HepG2 (cell line): ENCODE results near the gene DLG1.

Source experiments
- CBFB ChIP-seq: sonication (generic); formaldehyde crosslinking; IDR thresholded peaks from 2 replicates; pipeline ENCODE4 v1.4.0; 2020; ENCODE audit warnings: missing genetic modification reagents
- CCDC6 ChIP-seq: sonication (generic); formaldehyde crosslinking; IDR thresholded peaks from 2 replicates; pipeline ENCODE4 v1.8.1; 2022; ENCODE audit warnings: mild to moderate bottlenecking, missing genetic modification reagents, moderate library complexity
- CTCF ChIP-seq: sonication (generic); formaldehyde crosslinking; IDR thresholded peaks from 2 replicates; pipeline ENCODE4 v1.5.0; 2020; ENCODE audit warnings: mild to moderate bottlenecking, missing genetic modification reagents, moderate library complexity
- EZH2 ChIP-seq: conservative IDR thresholded peaks from 2 replicates; pipeline ENCODE4 v1.6.1; 2012; ENCODE audit warnings: mild to moderate bottlenecking, low read depth, low read length, moderate library complexity
- GABPA ChIP-seq, 2 experiments: IDR thresholded peaks; 2 replicates each; pipeline ENCODE4 v1.6.1; 2011 to 2016; ENCODE audit warnings: low read depth in 2 of 2, low read length in 1 of 2, missing biosample characterization in 1 of 2, missing genetic modification characterization in 1 of 2
- GTF2F1 ChIP-seq: fragments of 150-350 bp; IDR thresholded peaks from 2 replicates; pipeline ENCODE4 v1.6.1; 2014; ENCODE audit warnings: low read length
- KLF16 ChIP-seq, 2 experiments: sonication (generic) in 1 of 2; formaldehyde crosslinking in 1 of 2; IDR thresholded peaks; 2 replicates each; pipeline versions ENCODE4 v1.6.1 to v1.8.0; 2016 to 2023; ENCODE audit warnings: missing genetic modification reagents in 2 of 2, missing compliant biosample characterization in 1 of 2
- POLR2AphosphoS2 ChIP-seq: IDR thresholded peaks from 2 replicates; pipeline ENCODE4 v1.6.1; 2011; ENCODE audit warnings: low read depth, low read length, improper control_type of control experiment
- RFX1 ChIP-seq: fragments of 450-650 bp; IDR thresholded peaks from 2 replicates; pipeline ENCODE4 v1.6.1; 2017
- ZFP1 ChIP-seq: IDR thresholded peaks from 2 replicates; pipeline ENCODE4 v1.6.1; 2016
- ZNF572 ChIP-seq: sonication (generic); formaldehyde crosslinking; IDR thresholded peaks from 2 replicates; pipeline ENCODE4 v1.5.1; 2020; ENCODE audit warnings: mild to moderate bottlenecking, missing genetic modification reagents
- ZNF784 ChIP-seq: sonication (generic); formaldehyde crosslinking; IDR thresholded peaks from 2 replicates; pipeline ENCODE4 v1.5.1; 2020; ENCODE audit warnings: missing genetic modification reagents, mild to moderate bottlenecking, borderline replicate concordance
- TF ChIP-seq, protein P1 (sequence below): sonication (generic); formaldehyde crosslinking; IDR thresholded peaks from 2 replicates; pipeline ENCODE4 v1.4.0; 2020; ENCODE audit warnings: missing genetic modification reagents, borderline replicate concordance

GRCh38 chr3:197012540-197012883 is 285.9 kb downstream of the DLG1 start:
- no peak for TF ChIP-seq CTCF
- no peak for TF ChIP-seq RFX1
- TF ChIP-seq GABPA (IDR thresholded peaks at IDR 0.05; ENCODE audit: low read depth, low read length), result no peak
- TF ChIP-seq GABPA (CRISPR knock-in tag; IDR thresholded peaks at IDR 0.05; ENCODE audit: low read depth), result no peak
- TF ChIP-seq POLR2AphosphoS2, result no peak
- no peak for TF ChIP-seq CCDC6
- TF ChIP-seq EZH2, result no peak
- TF ChIP-seq, protein P1, sequence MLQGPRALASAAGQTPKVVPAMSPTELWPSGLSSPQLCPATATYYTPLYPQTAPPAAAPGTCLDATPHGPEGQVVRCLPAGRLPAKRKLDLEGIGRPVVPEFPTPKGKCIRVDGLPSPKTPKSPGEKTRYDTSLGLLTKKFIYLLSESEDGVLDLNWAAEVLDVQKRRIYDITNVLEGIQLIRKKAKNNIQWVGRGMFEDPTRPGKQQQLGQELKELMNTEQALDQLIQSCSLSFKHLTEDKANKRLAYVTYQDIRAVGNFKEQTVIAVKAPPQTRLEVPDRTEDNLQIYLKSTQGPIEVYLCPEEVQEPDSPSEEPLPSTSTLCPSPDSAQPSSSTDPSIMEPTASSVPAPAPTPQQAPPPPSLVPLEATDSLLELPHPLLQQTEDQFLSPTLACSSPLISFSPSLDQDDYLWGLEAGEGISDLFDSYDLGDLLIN, result no peak
- no peak for TF ChIP-seq CBFB (CRISPR knock-in tag)
- TF ChIP-seq ZNF572 (CRISPR knock-in tag), result no peak
- TF ChIP-seq GTF2F1, result no peak
- no peak for TF ChIP-seq KLF16 (CRISPR knock-in tag; IDR thresholded peaks at IDR 0.05)
- no peak for TF ChIP-seq ZFP1 (CRISPR knock-in tag)
- no peak for TF ChIP-seq ZNF784 (CRISPR knock-in tag)
